CD4-positive, alpha-beta T cell treated with Interleukin-21 for 1 hour (primary cell): ENCODE results near the gene WDSUB1.
A peak's percentile ranks its signal among the peaks of the same experiment; 100 is the strongest.

Experiments
- DNase-seq: peaks from one replicate; pipeline ENCODE4 v3.0.0-alpha.2; 2020

Gene WDSUB1, protein sequence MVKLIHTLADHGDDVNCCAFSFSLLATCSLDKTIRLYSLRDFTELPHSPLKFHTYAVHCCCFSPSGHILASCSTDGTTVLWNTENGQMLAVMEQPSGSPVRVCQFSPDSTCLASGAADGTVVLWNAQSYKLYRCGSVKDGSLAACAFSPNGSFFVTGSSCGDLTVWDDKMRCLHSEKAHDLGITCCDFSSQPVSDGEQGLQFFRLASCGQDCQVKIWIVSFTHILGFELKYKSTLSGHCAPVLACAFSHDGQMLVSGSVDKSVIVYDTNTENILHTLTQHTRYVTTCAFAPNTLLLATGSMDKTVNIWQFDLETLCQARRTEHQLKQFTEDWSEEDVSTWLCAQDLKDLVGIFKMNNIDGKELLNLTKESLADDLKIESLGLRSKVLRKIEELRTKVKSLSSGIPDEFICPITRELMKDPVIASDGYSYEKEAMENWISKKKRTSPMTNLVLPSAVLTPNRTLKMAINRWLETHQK

DNA sequence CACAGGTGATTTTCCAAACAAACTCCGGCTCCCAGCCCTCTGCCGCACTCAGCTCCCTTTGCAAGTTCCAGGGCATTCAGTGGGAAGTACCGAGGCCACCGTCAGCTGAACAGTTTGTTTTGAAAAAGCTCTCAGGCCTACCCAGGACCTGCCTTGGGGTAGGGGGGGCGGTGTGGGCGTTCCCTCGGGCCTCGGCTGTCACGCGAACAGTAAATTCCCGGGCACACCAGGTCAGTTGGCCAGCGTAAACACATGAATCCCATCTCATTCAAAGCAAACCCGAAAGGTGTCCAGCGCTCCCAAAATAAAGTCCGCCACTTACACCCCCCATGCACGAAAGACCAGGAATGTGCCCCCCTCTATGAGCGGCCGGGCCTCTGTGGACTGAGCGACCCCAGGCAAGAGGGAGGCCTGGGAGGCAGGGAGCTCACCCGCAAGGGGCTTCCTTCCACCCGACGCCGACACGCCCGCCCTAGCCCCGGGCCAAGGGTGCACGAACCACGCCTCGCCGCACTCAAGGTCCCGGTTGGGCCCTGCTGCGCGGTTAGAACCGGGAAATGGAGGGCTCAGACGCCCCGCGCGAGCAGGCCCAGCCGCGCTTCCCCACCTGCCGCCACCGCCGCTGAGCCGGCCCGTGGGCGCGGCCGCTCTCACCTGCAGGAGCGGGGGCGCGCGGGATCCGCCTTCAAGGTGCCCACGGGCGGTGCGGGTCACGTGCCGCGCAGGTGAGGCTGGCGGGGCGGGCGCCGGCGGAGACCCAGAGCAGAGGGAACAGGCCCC, at the start of gene WDSUB1:
Gene WDSUB1, minus strand, starts transcription at position 775 of the 780 bp plus-strand sequence. CDS start 3,634 bp downstream, outside the sequence.
- peak; percentile 17 for DNase-seq

DNA sequence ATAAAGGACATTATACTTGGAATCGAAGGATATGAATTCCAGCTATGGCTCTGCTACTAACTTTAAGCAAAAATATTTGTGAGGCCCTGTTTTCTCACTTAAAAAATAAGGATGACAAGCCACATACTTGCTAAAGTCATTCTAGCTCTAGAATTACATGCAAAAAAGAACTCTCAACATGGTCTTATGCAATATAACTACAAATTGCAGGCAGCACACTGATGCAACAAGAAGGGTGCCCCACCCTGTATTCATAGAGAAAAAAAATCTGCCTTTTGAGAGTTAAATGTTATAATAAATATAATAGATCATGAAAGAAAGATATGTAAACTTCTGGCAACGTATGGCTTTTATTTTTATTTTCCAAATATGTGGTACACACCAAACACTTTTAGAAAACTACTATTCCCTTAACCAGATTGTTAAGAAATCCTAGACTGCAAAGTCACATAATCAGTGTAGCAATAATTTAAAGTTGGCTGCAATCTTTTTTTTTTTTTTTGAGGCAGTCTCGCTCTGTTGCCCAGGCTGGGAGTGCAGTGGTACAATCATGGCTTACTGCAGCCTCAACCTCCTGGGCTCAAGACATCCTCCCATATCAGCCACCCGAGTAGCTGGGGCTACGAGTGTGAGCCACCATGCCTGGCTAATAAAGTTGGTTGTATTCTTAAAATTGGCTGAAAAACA, 40.2 kb upstream of the WDSUB1 start:
- DNase-seq: no peak

- no peak for DNase-seq
These were observed 35.9 kb upstream of the WDSUB1 start for GRCh38 chr2:159322419-159322818.

DNA sequence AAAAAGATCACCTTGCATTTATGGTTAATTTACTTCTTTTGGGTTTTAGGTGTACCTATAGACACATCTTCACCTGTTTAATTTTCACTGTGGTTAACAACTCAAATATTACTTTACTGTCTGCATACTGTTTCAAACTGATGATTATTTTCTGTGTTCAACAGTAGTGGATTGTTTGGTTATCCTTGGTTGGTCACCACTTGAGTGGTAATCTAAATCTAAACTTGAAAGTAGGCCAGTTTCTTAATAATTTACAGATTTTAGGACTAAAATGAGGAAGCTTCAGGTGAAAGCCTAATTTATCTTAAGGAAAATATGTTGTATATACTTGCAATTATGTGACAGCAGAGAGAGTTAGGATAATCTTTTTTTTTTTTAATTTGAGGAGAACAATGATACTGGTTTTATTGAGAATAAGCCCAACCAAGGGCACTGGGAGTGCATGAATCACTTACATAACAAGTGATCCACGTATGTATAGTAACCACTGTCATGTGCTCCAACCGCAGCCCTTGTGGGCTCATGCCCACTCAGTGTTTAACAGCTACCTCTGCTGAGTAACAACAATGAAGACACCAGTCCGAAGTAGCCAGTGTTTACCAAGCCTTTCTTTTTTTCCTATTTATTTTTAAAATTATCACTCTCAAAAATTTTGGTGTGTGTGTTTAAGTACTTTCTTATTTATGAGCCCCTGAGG, 31.0 kb upstream of the WDSUB1 start:
- DNase-seq: no peak

GRCh38 chr2:159307942-159308341, 21.4 kb upstream of the WDSUB1 start:
- no peak for DNase-seq

GRCh38 chr2:159300586-159300985, 14.1 kb upstream of the WDSUB1 start:
- DNase-seq: no peak

DNA sequence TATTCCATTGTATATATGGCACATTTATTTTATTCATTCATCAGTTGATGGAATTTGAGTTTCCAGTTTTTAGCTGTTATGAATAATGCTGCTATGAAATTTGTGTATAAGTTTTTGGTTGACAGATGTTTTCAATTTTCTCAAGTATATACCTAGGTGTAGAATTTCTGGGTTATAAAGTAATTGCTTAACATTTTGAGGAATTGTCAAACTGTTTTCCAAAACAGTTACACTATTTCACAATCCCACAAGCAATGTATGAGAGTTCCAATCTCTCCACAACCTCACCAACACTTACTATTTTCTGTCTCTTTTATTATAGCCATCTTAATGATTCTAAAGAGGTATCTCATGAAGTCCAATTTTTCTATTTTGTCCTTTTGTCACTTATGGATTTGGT, 12.5 kb upstream of the WDSUB1 start:
- DNase-seq: no peak

GRCh38 chr2:159297042-159297707, 10.7 kb upstream of the WDSUB1 start:
- no peak for DNase-seq

DNA sequence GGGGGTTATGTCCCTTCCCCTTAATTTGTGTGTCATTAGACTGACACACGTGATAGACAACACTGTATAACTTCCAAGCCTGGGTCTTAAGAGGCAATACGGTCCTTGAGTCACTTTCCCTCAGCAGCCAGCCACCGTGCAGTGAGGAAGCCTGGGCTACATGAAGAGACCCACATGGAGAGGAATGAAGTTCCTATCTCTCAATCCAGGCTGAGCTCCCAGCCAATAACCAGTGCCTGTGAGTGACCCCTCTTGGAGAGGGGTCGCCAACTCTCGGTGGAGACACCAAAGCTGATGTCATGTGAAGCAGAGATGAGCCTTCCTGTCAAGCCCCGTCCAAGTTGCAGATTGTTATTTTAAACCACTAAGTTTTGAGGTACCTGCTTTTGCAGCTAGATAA, 5.7 kb upstream of the WDSUB1 start:
- DNase-seq: no peak

DNA sequence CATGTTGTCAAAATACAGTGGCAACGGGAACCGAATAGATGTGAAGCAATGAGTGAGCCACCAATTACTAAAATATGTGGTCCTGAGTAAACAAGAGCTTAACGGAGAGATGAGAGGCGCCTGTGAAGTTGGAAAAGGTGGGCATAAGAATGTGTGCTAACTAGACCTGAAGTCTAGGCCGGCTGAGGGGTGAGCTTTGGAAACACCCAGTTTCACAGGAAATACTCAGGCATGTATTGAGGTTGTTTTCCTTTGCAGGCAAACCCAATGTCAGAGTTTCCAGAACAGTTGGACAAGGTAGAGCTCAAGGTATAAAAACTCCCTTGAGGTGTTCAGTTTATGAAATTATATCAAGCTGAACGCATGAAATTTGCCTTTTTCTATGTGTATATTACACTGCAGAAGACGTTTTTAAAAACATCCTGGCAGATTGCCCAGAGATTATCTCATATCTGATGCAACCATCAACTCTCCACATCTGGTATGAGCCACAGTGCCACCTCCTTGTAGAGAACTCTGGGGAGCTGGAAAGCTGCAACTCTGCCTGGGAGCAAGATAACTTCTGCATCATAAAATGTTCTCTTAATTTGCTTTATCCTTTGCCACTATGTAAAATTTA, 3.9 kb upstream of the WDSUB1 start:
- peak; percentile 38 for DNase-seq

- no peak for DNase-seq
These were observed 1.2 kb upstream of the WDSUB1 start for GRCh38 chr2:159287733-159288132.

DNA sequence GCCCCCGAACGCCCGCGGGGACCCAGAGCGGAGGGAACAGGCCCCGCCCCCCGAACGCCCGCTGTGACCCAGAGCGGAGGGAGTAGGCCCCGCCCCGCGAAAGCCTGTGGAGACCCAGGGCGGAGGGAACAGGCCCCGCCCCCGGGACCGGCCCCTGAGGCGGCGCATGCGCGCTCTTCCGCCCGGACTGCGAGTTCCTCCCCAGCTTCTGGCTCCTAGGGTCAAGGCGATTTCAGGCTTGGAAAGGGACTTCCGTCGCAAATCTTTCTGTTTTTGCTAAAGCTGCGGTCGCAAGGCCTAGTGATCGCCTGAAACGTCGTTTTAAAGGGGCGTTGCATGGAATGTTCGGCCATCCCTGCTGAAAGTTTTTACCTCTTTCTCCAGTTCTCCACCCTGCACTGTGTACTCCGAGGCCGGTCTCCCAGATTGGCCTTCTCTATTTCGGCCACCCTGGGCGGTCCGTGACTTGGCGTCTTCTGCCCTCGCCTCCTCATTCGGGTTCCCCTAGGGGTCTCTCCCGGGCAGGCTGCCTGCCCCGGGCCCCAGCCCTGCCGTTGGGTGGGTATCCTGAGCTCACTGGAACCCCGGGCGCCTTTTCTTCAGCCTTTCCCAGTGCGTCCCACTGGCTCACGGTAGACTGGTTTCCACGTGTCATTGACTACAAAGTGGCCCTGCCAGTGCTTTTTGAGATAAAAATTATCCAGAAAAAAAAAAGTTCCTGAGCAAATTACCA, 372 bp upstream of the WDSUB1 start:
- peak; percentile 97 for DNase-seq

- DNase-seq: no peak
These were observed 1.1 kb downstream of the WDSUB1 start for GRCh38 chr2:159285433-159285832.

DNA sequence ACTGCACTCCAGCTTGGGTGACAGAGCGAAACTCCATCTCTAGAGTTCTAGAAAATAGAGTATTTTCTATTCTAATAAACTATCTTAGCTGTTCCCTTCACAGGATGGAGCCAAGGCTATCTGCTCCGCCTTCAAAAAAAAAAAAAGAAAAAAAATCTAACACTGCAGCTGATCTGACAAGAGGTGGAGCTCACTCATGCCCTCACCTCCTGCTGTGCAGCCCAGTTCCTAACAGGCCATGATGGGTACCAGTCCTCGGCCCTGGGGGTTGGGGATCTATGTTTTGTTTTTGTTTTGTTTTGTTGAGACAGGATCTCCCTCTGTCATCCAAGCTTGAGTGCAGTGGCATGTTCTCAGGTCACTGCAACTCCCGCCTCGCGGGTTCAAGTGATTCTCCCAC, 3.0 kb downstream of the WDSUB1 start:
- no peak for DNase-seq

- no peak for DNase-seq
These were observed 5.5 kb downstream of the WDSUB1 start for GRCh38 chr2:159281002-159281401.

DNA sequence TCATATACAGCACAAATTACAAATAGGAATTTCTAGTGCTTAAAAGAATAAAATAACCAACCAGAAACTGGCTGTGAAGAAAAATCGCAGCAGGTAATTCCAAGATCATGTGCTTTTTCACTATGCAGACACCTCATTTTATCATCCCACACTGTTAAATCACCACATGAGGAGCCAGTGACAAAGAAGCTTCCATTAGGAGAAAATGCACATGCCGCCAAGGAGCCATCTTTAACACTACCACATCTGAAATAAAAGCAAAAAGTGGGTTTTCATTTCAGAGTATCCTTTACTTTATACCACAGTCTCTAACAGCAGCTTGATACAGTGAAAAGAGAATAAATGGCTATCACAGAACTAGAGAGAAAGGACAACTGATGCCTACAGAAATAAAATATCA, 6.8 kb downstream of the WDSUB1 start:
- no peak for DNase-seq

- DNase-seq: no peak
These were observed 11.4 kb downstream of the WDSUB1 start for GRCh38 chr2:159275111-159275510.

GRCh38 chr2:159272156-159272555, 14.3 kb downstream of the WDSUB1 start:
- no peak for DNase-seq

- no peak for DNase-seq
These were observed 15.6 kb downstream of the WDSUB1 start for GRCh38 chr2:159270744-159271379.

DNA sequence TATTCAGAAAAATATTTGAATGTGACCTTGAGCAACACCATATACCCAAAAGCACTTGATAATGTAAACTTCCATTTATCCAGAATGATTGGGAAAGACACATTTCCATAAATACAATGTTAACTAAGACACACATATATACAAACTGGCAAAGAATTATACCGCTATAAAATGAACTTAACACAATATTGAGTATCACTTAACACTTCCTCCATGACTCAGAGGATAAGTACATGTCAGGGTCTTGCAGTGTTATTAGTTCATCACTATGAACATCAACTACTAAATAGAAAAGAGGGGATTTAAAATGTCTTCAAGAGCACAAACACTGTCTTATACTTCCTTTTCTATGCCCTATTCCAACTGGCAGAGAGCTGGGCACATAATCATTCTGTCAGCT, 18.6 kb downstream of the WDSUB1 start:
- DNase-seq: no peak

DNA sequence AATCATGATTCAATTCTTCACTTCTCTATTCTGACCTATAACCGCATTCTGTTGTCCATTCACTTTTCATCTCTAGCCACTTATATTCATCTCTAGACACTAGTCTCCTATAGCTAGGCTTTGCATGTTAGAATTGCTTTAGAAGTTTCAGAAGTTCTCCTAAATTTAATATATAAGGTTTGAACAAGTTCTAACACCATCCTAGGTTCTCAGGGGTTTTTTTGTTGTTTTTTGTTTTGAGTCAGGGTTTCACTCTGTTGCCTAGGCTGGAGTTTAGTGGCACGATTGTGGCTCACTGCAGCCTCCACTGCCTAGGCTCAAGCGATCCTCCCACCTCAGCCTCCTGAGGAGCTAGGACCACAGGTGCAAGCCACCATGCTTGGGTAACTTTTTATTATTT, 19.9 kb downstream of the WDSUB1 start:
- DNase-seq: no peak
